ENCODE results near the gene E2F1. TPM values are rescaled to one million over a fixed set of nuclear protein-coding genes. Genes with fewer than 3 reads are reported as not detected.
A peak's percentile ranks its signal among the peaks of the same experiment; 100 is the strongest.

E2F1 gene
- total RNA-seq, 1 donor, result 23.7 TPM

DNA sequence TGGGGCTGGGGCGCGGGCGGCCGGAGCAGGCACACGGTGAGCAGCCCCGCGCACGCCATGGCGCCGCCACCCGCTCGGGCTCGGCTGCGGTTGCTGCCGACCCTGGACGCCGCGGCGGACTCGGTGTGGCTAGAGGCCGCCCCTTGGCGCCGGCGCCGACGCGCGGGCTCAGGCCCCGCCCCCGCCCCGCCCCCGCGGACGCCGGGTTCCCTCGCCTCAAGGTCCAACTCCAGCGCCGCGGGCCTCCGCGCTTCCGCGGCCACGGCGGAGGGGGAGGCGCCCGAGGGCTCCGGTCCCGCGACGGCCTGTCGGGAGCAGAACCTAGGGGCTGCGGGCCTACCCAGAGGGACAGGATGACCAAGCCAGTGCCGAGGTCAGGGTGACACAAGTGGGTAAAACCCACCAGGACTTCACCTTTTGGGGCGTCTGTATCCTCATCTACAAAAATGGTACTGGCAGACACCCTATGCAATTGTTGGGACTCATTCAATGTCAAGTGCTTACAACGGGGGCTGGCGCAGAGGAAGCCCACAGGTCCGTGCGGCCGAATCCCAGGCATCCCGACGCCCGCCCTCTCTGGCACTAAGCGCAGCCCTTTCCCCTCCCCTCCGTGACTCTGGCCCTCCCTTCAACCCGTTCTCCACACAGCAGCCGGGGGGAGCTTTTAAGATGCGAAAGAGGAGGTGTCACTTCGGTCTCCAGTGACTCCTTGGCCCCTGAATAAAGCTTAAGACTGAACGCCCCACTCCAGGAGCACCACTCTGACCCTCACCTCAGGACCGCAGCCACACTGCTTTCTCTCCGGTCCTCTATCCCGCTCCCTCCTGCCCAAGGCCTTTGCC lies 11.7 kb downstream of the E2F1 start, which contains the start of gene NECAB3:
Gene NECAB3 (minus strand): TSS at position 135 of the 842 bp plus-strand sequence. CDS start 76 bp downstream, at position 59.
- TF ChIP-seq, protein P1, sequence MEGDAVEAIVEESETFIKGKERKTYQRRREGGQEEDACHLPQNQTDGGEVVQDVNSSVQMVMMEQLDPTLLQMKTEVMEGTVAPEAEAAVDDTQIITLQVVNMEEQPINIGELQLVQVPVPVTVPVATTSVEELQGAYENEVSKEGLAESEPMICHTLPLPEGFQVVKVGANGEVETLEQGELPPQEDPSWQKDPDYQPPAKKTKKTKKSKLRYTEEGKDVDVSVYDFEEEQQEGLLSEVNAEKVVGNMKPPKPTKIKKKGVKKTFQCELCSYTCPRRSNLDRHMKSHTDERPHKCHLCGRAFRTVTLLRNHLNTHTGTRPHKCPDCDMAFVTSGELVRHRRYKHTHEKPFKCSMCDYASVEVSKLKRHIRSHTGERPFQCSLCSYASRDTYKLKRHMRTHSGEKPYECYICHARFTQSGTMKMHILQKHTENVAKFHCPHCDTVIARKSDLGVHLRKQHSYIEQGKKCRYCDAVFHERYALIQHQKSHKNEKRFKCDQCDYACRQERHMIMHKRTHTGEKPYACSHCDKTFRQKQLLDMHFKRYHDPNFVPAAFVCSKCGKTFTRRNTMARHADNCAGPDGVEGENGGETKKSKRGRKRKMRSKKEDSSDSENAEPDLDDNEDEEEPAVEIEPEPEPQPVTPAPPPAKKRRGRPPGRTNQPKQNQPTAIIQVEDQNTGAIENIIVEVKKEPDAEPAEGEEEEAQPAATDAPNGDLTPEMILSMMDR (IDR thresholded peaks at IDR 0.05; ENCODE audit: insufficient read depth, low read length), result no peak
- peak within 1 kb of the TSS; percentile 79 for H3K4me3 ChIP-seq (ENCODE audit: low read depth, low read length)
- DNase-seq (ENCODE audit: low read depth), result peak; percentile 56

DNA sequence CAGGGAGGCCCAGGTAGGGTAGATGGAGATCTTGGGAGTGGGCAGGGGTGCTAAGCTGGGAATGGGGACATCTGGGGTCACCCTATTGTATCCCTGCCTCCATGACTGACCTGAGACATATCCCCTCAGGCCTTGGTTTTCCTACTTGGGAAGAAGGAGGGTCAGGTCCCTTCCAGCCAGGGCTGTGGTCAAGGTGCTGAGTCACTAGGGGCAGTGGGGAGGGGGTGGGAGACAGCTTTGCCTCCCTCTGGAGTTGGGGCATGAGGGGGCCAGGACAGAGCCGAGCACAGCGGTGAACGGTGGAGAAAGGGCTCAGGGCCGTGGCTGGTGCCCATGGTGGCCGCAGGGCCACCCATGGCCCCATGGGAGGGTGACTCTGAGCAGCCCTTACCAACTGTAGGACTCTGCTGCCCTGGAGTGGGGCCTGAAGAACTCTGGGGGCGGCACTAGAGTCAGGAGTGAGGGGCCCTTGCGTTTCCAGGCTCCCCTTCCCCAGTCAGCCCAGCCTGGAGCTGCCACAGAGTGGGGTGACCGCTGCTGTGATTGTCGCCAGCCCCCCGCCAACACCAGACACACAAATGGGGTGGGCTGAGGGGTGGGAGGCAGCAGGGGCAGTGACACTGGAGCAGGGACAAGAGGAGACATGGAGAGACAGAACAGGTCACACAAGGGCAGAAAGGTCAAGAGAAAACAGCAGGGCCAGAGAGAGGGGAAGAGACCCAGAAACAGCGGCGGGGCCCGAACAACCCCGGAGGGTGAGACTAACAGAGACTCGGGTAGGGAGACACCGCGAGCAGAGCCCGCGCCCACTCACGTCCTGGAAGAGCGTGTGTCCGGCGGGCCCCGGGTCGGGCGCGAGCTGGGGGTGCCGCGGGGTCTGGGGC lies 12.5 kb downstream of the E2F1 start:
- DNase-seq (ENCODE audit: low read depth), result peak; percentile 28
- TF ChIP-seq, protein P1 (IDR thresholded peaks at IDR 0.05; ENCODE audit: insufficient read depth, low read length), result no peak
- H3K4me3 ChIP-seq (ENCODE audit: low read depth, low read length), result peak overlapping the region; percentile 79

DNA sequence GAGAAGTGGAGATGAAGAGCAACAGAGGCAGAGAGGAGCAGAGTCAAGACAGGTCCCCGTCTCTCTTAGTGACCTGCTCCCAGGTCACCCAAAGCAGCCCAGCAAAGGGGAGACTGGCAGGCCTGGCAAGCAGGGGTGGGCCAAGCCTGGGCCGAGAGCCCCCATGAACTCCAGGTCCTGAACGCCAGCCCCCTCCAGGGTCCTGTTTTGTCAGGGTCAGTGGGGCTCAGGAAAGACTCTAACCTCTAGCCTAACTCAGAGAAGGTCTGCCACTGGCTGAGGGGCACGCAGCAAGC lies 13.1 kb downstream of the E2F1 start:
- DNase-seq (ENCODE audit: low read depth), result no peak
- H3K4me3 ChIP-seq (ENCODE audit: low read depth, low read length), result peak overlapping the region; percentile 79
- TF ChIP-seq, protein P1 (IDR thresholded peaks at IDR 0.05; ENCODE audit: insufficient read depth, low read length), result no peak

DNA sequence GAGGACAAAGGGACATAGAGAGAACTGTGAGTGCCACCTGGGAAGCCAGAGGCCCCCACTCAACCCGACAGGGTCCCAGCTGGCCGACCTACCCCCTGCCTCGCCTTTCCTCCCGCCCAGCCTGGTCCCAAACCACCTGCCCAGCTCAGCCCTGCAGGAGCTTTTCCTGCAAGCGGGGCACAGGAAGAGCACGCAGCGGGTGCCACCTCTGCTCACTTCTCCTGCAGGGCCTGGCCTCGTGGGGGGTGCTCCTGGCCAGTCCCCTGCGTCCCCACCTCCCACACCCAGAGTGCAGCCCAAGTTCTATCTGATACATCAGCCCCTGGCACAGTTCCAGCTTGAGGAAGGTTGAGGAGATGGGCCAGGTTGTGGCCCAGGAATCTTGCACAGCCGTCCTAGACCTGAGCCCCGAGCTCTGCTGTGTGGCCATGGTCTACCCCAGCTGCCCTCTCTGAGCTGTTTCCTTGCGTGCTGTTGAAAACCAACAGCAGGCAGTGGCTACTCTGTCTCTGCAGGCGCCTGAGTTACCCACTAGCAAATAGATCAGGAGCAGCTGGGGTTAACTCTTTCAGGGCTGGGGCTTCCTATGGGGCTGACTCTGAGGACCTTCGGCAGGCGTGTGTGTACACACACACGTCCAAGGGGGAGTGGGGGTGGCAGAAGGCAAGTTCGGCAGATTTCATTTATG lies 13.6 kb downstream of the E2F1 start:
- DNase-seq (ENCODE audit: low read depth), result no peak
- H3K4me3 ChIP-seq (ENCODE audit: low read depth, low read length), result peak overlapping the region; percentile 79
- TF ChIP-seq, protein P1 (IDR thresholded peaks at IDR 0.05; ENCODE audit: insufficient read depth, low read length), result no peak

DNA sequence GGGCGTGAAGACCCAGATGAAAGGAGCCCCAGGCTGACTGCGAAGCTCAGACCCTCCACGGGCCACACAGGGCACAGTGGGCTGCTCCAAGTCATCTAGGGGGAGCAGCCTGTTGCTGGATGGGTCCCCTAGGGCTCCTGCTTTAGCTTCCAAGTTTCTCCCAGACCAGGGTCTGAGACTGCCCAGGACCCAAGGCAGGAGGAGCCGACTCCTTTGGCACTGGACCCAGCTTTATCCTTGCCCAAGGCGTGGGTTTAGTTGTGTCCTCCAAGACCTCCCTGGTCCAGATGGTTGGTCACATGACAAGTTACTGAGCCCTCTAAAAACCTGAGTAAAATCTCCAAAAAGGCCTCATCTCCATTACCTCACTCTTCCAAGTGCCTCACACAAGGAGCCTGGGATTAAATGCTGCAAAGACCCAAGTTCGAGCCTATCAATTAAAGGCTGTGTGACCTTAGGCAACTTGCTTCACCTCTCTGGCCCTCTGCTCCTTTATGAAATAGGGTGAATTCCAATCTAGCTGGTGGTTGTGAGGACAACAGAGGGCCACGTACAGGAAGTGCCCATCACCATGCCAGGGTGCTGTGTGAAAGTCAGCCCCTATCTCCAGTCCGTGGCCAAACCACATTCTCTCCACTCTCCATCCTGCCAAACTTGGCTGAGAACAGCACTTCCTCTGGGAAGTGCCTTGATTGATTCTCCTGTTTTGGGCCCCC lies 14.5 kb downstream of the E2F1 start:
- no peak for DNase-seq (ENCODE audit: low read depth)
- TF ChIP-seq, protein P1 (IDR thresholded peaks at IDR 0.05; ENCODE audit: insufficient read depth, low read length), result no peak
- H3K4me3 ChIP-seq (ENCODE audit: low read depth, low read length), result no peak overlapping the region

Data from fibroblast of the aortic adventitia (primary cell).